CD4-positive, alpha-beta T cell treated with Interleukin-1 beta for 1 hour (primary cell): ENCODE measurements around the gene ATG5.
A peak's percentile ranks its signal among the peaks of the same experiment; 100 is the strongest.
"Not testable (repeated sequence)": the region's sequence is repeated elsewhere in the genome, so short reads cannot be mapped to it uniquely, and the experiment has no call there.

Experiments
- DNase-seq, 2 donors: peaks; one replicate each; pipeline ENCODE4 v3.0.0-alpha.2; 2020 to 2022

ATG5 gene

GRCh38 chr6:106173124-106173879 lies 152.3 kb downstream of the ATG5 start:
- peak in 1 of 2 donors; percentile 24 for DNase-seq

- DNase-seq = no peak
These were observed 155.3 kb downstream of the ATG5 start for GRCh38 chr6:106170030-106170791.

DNA sequence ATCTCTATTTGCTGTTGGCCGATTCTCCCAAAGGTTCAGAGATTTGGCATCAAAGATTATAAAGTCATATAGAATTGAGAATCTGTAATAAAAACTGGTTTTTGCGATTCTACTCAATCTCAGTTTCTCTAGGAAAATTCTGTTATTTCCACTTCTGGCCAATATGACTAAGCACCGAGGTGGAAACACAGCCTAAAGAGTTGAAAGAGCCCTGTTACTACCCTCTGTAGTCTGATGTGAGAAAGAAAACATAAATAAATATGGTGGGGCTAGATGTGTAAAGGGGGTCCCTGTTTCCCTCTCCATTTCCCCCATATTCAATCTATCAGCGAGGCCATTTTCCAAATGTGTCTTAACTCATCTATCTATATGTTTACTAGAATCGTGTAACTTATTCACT lies 156.0 kb downstream of the ATG5 start:
- DNase-seq = no peak

GRCh38 chr6:106168097-106168888 lies 157.3 kb downstream of the ATG5 start:
- no peak for DNase-seq

DNA sequence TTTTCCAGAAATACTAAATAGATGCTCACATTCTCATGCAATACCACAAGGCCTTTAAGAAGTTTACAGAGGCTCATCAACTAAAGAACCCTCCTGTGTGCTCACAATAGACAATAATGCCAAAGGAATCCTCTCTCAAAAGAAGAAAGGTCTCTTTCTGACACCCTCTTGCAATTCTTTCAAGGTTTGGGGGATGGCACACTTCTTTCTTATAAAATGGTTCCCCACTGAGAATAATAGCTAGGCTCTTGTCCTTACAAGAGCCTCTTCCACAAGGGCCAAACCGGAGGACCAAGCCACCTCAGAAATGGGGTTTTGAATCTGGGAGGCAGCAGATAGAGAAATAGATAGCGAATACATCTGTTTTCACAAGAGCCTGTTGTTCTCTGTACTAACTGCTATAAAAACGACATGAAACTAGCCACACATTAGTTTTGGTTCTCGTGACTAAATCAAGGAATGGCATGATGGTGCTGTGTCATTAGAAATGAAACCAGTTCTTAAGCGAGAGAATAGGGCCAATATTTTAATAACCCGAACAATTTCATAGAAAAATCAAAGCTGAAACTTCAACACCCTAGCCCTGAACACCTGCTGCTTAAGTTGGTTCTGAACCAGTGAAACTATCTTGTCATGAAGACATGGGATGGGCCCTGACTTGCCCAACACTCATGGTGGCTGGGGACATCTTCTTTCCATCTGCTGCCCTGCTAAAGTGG lies 158.3 kb downstream of the ATG5 start:
- DNase-seq = no peak

DNA sequence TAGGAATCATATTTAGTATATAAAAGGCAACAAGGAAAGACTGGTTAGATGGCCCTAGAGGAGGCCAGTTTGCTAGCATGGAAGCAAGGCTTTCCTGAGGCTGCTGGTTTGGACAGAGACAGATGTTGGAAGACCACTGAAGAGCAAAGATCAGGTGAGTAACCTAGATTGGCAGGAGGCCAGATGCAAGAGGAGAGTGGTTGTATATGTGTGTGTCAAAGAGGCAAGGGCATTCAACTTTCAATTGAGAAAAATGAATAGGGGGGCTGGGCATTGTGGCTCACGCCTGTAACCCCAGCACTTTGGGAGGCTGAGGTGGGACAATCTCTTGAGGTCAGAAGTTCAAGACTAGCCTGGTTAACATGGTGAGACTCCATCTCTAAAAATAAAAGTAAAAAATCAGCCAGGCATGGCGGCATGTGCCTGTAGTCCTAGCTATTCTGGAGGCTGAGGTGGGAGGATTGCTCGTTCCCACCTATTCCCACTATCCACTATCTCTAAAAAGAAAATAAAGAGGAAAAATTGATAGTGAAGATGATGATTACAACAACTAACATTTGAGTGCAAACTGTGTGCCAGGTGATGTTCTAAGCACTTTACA lies 159.6 kb downstream of the ATG5 start:
- no peak for DNase-seq

GRCh38 chr6:106163966-106164877 lies 161.3 kb downstream of the ATG5 start:
- peak; percentile 57 to 61 for DNase-seq

DNA sequence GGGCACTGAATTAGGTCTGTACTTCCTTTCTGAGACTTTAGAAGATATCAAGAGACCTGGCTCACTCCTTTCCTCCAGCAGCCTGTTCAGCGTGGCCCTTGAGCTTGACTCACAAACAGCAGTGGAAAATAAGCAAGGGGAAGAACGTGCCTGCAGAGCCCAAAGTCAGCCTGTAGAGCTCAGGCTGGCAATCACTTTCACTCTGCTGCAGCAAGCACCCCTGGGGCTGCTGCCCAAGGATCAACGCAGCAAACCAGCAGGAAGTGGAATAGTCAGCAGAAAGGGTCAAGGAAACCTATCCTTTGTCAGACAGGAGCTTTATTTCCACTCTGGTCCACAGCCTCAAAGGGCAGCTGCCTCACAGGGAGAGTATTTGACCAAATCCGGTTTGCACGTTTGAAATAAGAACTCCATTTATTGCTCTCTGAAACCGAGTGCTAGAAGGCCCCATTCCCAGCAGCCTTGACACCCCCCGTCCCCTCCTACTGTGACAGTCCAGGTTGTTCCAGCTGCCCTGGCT lies 162.1 kb downstream of the ATG5 start:
- peak; percentile 50 to 57 for DNase-seq

GRCh38 chr6:106162921-106163320 lies 162.6 kb downstream of the ATG5 start:
- DNase-seq = no peak

GRCh38 chr6:106161893-106162292 lies 163.7 kb downstream of the ATG5 start:
- no peak for DNase-seq

DNA sequence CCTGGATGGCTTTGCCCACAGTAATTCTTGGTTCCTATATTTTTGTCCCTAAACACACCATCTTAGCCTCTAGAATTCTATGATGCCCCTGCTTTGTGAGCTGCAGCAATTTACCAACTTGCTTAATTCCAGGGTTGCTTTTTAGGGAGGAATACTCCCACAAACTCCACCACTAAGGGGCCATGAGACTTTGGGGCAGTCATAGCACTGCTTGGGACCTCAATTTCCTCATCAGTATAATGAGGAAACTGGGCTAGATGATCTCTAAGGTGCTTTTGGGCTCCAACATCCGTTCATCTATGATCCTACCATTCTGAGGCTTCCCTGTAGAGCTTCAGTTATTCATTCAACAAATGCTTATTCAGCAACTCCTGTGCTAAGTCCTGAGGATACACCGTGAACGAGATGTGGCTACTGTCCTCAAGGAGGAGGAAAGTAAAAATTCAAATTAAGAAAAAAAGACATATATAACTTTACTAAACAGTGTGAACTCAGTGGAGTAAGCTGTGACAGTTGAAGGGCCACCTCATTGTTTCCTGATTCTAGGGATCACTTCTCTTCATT lies 164.2 kb downstream of the ATG5 start:
- no peak for DNase-seq

GRCh38 chr6:106160189-106160588 lies 165.4 kb downstream of the ATG5 start:
- no peak for DNase-seq

DNA sequence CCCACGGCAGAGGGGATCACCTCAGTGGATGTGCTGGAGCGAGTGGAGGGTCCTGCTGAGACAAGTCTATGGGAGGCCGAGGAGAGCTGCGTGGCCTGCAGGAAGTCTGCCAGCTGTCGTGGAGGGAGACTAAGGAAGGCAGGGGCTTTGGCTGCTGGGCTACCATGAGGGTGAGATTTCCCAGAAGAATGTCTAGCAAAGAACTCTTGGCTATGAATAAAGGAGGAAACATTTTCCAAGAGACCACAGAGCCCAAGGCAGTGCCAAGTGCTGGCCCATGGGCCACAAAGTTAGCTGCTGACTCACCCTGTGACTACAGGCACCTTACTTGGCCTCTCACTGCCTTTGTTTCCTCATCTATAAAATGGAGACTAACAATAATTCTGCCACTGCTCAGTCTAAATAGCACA lies 166.0 kb downstream of the ATG5 start:
- DNase-seq = no peak

DNA sequence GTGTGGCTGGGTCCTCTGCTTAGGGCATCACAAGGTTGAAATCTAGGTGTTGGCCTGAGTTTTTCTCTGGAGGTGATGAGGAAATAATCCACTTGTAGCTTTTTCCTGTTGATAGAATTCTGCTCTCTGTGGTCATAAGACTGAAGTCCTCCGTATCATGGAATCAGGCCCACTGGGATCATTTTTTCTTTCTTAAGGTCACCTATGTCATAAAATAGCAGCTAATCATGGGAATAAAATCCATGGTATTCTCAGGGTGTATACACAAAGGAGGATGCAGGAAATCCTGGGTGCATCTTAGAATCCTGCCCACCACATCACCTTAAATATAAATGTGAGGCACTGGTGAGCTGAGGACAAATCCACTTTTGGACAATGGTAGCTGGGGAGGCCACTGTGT lies 166.7 kb downstream of the ATG5 start:
- no peak for DNase-seq

GRCh38 chr6:106156863-106157262 lies 168.7 kb downstream of the ATG5 start:
- no peak for DNase-seq

DNA sequence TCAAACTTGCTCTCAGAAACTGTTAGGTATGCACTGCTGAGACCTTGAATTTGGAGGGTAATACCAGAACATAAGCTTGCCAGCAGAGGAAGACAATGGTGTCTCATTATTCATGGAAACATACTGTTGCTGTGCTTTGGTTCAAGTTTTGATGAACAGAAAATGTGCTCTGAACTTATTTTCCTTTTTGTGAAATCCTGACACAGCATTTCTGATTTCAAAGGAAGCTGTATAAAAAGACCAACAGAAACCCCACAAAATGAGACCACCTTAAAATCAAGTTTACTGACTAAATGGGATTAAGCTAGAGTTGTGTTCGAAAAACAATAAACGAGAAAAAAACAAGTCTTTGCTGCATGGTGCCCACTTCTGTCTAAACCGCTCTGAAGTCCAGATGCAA lies 169.1 kb downstream of the ATG5 start:
- DNase-seq = no peak

DNA sequence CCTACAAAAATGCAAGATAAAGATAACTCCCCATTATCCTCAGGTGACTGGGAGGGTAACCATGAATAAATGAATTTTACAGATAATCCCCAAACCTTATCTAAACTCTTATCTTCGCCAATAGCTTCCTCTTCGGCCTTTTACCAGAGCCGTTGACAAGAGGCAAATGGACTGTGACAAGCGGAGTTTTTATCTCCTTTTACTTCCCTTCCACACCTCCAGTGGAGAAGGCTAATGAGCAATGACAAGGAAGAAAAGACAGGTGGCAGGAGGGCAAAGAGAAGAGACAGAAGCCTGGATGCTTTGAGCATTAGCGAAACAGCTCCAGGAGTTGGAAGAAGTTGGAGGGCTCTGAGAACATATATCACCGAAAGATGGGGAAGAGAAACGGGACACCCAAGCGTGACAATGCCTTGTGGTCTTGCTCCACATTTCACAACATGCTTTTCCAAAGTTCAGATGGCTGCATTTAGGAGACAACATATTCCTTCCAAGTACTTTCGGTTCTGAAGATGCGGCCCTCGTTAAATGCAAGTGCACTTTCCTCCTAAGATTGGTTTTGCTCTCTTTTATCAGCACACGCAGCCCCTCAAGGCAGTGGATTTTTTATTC lies 170.2 kb downstream of the ATG5 start:
- no peak for DNase-seq

DNA sequence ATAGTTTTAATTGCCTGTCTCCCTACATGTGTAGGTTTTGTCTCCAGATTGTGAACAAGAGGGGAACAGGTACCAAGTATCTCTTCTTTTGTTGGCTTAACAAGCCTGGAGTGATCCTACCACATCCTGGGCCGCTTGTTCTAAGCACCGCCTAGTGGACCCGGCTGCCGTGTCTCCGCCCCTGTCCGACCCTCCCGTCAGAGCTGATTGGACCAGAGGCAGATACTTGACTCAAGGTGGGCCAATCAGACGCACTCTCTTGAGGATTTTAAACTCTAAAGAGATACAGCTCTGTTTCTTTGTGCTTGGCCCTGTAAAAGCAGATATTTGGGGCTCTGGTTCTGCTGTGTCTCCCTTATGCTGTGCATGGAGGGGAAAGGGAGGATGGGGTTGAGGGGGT lies 171.2 kb downstream of the ATG5 start:
- no peak for DNase-seq

GRCh38 chr6:106152952-106153351 lies 172.6 kb downstream of the ATG5 start:
- no peak for DNase-seq

GRCh38 chr6:106152476-106152875 lies 173.1 kb downstream of the ATG5 start:
- not testable (repeated sequence) for DNase-seq
